ENCODE measurements around the gene MYOM1.
A peak's percentile ranks its signal among the peaks of the same experiment; 100 is the strongest.
"Not testable (repeated sequence)": the region's sequence is repeated elsewhere in the genome, so short reads cannot be mapped to it uniquely, and the experiment has no call there.

MYOM1 gene

GRCh38 chr18:3217948-3218647, 1.7 kb downstream of the MYOM1 start:
- peak; percentile 86 for FAIRE-seq

DNA sequence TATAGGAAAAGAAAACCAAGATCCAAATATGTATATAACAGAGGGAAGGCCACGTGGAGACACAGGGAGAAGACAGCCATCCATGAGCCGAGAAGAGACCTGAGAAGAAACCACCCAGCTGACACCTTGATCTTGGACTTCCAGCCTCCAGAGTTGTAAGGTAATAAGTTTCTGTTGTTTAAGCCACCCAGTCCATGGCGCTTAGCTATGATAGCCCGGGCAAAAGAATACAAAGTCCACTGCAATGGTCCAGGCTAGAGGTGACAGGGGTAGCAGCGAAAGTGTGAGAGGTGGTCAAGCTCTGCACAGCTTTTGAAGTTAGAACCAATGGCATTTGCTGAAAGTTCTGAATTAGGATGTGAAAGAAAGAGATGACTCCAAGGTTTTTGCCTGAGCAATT, 2.8 kb downstream of the MYOM1 start:
- FAIRE-seq: no peak

DNA sequence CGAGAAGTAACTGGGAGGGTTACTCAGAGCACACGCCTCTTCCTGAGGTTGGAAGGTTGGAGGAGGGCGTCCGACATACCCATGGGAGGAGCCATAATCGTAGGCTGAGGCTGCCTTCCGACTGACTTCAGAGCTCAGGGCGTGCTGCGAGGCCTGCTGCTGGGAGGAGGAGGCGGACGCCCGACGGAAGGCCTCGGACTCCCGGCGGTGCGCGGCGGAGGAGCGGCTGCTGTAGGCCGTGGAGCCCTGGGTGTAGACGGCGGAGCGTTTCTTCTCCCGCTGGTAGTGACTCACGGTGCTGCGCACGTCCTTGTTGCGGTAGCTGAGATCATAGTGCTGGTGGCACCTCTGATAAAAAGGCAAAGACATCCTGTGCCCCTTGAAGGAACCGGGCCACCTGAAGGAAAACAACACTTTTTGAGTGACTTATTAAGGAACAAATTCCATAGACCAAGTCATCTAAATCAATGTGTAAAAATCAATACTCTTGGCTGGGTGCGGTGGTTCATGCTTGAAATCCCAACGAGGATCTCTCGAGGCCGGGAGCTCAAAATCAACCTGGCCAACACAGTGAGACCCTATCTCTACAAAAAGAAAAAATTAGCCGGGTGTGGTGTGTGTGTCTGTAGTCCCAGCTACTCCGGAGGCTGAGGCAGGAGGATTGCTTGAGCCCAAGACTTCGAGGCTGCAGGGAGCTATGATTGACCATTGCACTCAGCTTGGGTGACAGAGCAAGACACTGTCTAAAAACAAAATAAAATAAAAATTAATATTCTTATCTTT, 4.7 kb downstream of the MYOM1 start:
- FAIRE-seq: no peak

GRCh38 chr18:3213300-3214059, 6.3 kb downstream of the MYOM1 start:
- peak; percentile 53 for FAIRE-seq

DNA sequence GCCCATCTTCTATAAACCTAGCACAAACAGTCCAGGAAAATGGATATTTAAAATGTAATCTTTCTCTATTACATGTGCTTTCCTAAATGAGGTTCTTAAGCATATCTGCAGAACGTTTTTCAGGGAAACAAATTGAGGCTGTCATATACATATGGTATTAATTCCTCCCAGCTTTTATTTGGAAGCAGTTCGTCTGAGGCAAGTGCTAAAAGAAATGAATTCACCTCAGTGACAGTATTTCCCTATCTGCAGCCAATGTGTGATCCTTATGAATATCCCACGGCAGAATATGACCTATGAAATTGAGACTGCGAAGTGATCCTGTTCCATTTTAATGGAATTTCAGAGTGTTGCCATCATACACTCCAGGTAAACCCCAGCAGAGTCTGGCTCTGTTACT, 7.1 kb downstream of the MYOM1 start:
- FAIRE-seq: no peak

- FAIRE-seq: no peak
These were observed 8.4 kb downstream of the MYOM1 start for GRCh38 chr18:3211236-3211992.

- no peak for FAIRE-seq
These were observed 9.8 kb downstream of the MYOM1 start for GRCh38 chr18:3209859-3210569.

DNA sequence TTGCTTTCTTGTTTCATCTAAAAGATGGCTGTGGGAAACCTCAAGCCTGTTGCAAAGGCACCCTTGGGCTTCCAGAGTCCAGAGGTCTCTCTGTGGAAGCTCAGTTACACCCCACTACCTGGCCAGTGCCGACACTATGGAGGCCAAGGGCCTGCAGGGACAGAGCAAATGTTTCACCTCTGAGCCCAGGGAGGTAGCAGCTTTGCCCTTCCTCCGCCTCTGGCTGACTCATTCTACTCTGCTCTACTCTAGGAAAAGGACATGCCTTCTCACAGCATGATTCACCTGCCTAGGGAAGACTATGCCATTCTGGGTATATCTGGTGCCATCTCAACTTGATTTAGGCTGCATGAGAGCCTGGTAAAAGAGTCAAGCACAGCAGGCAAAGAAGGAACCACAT, 12.2 kb downstream of the MYOM1 start:
- no peak for FAIRE-seq

GRCh38 chr18:3205239-3205638, 14.5 kb downstream of the MYOM1 start:
- FAIRE-seq: no peak

- FAIRE-seq: no peak
These were observed 19.7 kb downstream of the MYOM1 start for GRCh38 chr18:3199942-3200645.

DNA sequence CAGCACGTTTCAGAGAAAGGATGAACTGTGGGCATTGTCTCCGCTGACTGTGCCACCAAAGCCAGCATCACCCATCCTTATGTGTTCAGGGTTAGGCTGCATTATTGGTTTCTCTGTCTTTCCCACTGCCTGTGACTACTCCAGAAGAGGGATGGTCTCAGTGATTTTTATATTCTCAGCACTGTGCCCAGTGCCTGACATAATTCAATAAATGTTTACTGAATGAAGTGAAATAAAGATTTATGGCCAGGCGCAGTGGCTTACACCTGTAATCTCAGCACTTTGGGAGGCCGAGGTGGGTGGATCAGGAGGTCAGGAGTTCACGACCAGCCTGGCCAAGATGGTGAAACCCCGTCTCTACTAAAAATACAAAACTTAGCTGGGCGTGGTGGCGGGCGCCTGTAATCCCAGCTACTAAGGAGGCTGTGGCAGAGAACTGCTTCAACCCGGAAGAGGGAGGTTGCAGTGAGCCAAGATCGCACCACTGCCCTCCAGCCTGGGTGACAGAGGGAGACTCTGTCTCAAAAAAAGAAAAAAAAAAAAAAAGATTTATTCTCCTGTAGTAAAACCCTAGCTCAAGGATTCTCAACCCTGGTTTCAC, 21.4 kb downstream of the MYOM1 start:
- not testable (repeated sequence) for FAIRE-seq

GRCh38 chr18:3194947-3195612, 24.7 kb downstream of the MYOM1 start:
- FAIRE-seq: no peak

GRCh38 chr18:3193331-3193730, 26.4 kb downstream of the MYOM1 start:
- no peak for FAIRE-seq

GRCh38 chr18:3192752-3193151, 27.0 kb downstream of the MYOM1 start:
- FAIRE-seq: no peak

DNA sequence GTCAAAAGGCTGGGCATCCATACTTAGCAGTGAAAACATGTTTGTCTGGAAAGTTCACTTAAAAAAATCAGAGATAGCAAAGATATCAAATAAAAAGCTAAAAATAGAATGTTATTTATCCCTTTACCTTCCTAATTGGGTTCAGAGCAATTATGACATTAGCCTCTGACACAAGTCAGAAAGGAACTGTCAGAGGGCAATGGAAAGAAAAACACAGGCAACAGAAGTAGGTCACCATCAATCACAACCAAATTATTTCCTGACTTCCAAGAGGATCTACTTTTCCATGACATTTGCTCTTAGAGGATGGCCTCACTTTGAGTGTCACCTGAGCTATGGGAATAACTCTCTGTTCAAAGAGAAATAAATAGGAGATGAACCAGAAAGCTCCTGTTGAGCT, 27.5 kb downstream of the MYOM1 start:
- FAIRE-seq: no peak

DNA sequence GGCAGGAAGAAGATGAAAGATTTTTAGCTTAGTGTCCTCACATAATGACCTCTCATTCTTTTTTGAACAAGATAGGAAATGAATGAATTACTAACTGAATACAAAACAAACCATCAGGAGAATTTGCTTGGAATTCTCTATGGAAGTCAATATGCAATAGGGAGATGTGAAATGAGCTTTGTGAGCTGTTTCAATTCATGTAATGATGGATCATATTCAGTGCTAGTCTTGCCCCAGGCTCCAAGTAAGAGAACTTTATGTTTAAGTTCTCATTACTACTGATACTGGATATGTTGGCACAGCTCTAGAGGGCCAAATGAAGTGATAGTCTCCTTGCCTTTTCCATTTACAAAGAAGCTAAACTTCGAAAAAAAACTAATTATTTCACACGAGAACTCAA, 29.2 kb downstream of the MYOM1 start:
- no peak for FAIRE-seq

- FAIRE-seq: no peak
These were observed 29.9 kb downstream of the MYOM1 start for GRCh38 chr18:3189884-3190283.

DNA sequence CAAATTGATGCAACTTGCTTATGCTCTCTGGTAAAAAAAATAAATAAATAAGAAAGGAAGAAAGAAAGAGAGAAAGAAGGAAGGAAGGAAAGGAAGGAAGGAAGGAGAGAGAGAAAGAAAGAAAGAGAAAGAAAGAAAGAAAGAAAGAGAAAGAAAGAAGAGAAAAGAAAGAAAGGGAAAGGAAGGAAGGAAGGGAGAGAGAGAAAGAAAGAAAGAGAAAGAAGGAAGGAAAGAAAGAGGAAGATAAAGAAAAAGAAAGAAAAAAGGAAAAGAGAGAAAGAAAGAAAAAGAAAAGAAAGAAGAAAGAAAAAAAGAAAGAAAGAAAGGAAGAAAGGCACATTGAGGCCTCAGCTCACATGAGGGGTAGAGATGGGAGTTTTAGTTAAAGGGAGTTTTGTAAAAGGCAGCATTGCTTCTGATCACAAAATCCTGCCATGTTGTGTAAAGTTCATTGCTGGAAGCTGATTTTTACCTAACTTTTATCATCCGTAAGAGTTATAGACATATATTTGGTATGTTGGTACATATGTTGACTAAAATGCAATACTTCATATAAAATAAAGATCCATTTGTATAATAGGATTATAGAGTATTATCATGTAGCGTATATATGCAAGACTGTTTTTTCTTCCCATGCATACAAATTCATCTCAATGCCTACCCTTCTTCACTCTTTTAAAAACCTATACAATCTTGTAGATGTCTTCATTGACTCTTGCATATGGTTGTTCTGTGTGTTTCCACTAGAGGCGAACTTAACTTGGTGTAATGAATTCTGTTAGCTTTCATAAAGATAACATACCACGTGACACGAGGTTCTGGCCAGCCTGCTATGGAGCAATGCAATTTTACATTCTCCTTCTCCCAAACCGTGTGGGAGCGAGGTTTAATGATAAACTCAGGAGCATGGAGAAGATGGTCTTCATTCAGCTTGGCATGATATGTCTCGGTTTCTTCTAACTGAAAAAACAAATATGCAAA, 32.8 kb downstream of the MYOM1 start:
- no peak for FAIRE-seq

DNA sequence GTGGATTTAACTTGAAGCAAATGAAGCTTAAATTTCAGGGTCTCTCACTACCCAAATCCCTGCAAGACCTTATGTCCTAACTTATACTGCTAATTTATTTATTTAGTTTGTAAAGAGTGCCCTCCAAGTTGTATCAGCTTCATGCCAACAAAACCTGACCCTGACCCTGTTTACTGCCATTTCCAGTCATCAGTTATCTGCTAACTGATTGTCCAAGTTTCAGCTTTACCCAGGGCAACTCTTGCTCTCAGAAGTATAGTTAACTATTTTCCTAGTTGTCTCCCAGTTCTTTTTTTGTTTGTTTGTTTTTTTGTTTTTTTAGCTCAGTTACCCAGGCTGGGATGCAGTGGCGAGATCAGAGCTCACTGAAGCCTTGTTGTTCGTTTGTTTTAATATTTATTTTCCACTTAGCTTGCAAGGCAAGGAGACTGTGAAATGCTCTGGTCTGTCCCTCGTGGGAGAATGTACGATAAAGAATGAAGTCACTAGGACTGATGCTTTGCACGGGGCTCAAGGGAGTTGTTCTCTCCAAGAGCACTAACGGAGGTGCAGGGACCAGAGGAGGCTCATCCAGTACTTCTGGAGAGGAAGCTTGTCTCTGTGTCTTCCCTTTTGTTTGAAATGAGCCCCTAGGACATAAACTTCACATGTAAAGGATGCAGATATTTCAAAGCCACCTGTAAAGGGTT, 35.3 kb downstream of the MYOM1 start:
- no peak for FAIRE-seq
